Astrocyte of the cerebellum (primary cell): Measurements from ENCODE around the gene TENM4.

ENCODE experiments used
- DNase-seq: peaks from one replicate; pipeline ENCODE4 v3.0.0-alpha.2; 2011; ENCODE audit warnings: low read depth
- H3K4me3 ChIP-seq: 2 replicates; pipeline ENCODE4 v1.5.1; 2011; ENCODE audit warnings: mild to moderate bottlenecking, low read depth, low read length, moderate library complexity
- CTCF ChIP-seq: IDR thresholded peaks from 2 replicates; pipeline ENCODE4 v1.5.1; 2012; ENCODE audit warnings: low read length, low read depth, moderate library complexity, mild to moderate bottlenecking; ENCODE audit errors: missing control alignments
- in situ Hi-C: cut with HindIII; loops from 2 replicates; pipeline ENCODE4 v1.10.0; 2017; ENCODE audit warnings: low sequenced_read_pairs

Gene TENM4

GRCh38 chr11:78691215-78691614 lies 749.6 kb downstream of the TENM4 start:
- no peak for TF ChIP-seq CTCF
- DNase-seq, result no peak
- no peak overlapping the region for H3K4me3 ChIP-seq
- in situ Hi-C loops, result no loop called here

- in situ Hi-C loops, result no loop called here
- no peak for TF ChIP-seq CTCF
- H3K4me3 ChIP-seq, result no peak overlapping the region
- no peak for DNase-seq
Measured at GRCh38 chr11:78690352-78690987, 750.4 kb downstream of the TENM4 start.

- no peak overlapping the region for H3K4me3 ChIP-seq
- no peak for TF ChIP-seq CTCF
- no peak for DNase-seq
- in situ Hi-C loops, result no loop called here
Measured at GRCh38 chr11:78689585-78690153, 751.2 kb downstream of the TENM4 start.

GRCh38 chr11:78689101-78689500 lies 751.7 kb downstream of the TENM4 start:
- no peak overlapping the region for H3K4me3 ChIP-seq
- DNase-seq, result no peak
- no peak for TF ChIP-seq CTCF
- in situ Hi-C loops, result no loop called here

GRCh38 chr11:78688460-78688859 lies 752.4 kb downstream of the TENM4 start:
- TF ChIP-seq CTCF, result no peak
- H3K4me3 ChIP-seq, result no peak overlapping the region
- in situ Hi-C loops, result no loop called here
- DNase-seq, result no peak

GRCh38 chr11:78685156-78685555 lies 755.7 kb downstream of the TENM4 start:
- no peak for TF ChIP-seq CTCF
- no peak overlapping the region for H3K4me3 ChIP-seq
- in situ Hi-C loops, result no loop called here
- DNase-seq, result no peak
